Stimulated activated CD4-positive, alpha-beta T cell treated with anti-CD3 and anti-CD28 coated beads, Interleukin-1b, Interleukin-23, amount 100 ng/mL, for 24 hours (primary cell): Measurements from ENCODE around the gene LENG8.
A peak's percentile ranks its signal among the peaks of the same experiment; 100 is the strongest.
"Not testable (repeated sequence)": the region's sequence is repeated elsewhere in the genome, so short reads cannot be mapped to it uniquely, and the experiment has no call there.

ENCODE experiments used
- DNase-seq, 4 experiments: peaks; one replicate each; pipeline ENCODE4 v3.0.0-alpha.2; 2020; ENCODE audit warnings: low read depth in 4 of 4, low spot score in 1 of 4

The LENG8 gene

GRCh38 chr19:54460230-54461005 lies 11.4 kb downstream of the LENG8 start:
- no peak for DNase-seq

GRCh38 chr19:54461210-54461609 lies 12.2 kb downstream of the LENG8 start:
- no peak for DNase-seq

- DNase-seq = no peak
Measured at GRCh38 chr19:54461613-54462012, 12.6 kb downstream of the LENG8 start.

GRCh38 chr19:54462047-54462654 lies 13.2 kb downstream of the LENG8 start:
- DNase-seq = no peak

- DNase-seq = peak; percentile 26 to 49 (median 42)
Measured at GRCh38 chr19:54462655-54463530, 13.9 kb downstream of the LENG8 start.

GRCh38 chr19:54463531-54464043 lies 14.6 kb downstream of the LENG8 start, which contains the start of gene LENG9:
TSS of gene LENG9 (minus strand) at chr19:54463778. CDS start at chr19:54463526, 252 bp downstream.
- peak; percentile 91 to 98 (median 94) for DNase-seq

- peak; percentile 65 to 90 (median 73) for DNase-seq
Measured at GRCh38 chr19:54464044-54464629, 15.1 kb downstream of the LENG8 start.

- peak; percentile 52 to 80 (median 62) for DNase-seq
Measured at GRCh38 chr19:54464630-54465425, 15.8 kb downstream of the LENG8 start.

- DNase-seq = no peak
Measured at GRCh38 chr19:54465426-54466109, 16.6 kb downstream of the LENG8 start.

GRCh38 chr19:54466110-54466480 lies 17.1 kb downstream of the LENG8 start:
- DNase-seq = not testable (repeated sequence)

GRCh38 chr19:54469496-54469934 lies 20.5 kb downstream of the LENG8 start:
- no peak for DNase-seq

- DNase-seq = no peak
Measured at GRCh38 chr19:54470276-54470887, 21.4 kb downstream of the LENG8 start.

- DNase-seq = no peak
Measured at GRCh38 chr19:54470991-54471782, 22.2 kb downstream of the LENG8 start.

- no peak for DNase-seq
Measured at GRCh38 chr19:54473071-54473891, 24.3 kb downstream of the LENG8 start, which contains the start of gene CDC42EP5. TSS of gene CDC42EP5 (minus strand) at chr19:54473296. CDS start at chr19:54465547, 7,749 bp downstream.

GRCh38 chr19:54473892-54474372 lies 24.9 kb downstream of the LENG8 start:
- no peak for DNase-seq

- no peak for DNase-seq
Measured at GRCh38 chr19:54475706-54476105, 26.7 kb downstream of the LENG8 start.

GRCh38 chr19:54477650-54478049 lies 28.7 kb downstream of the LENG8 start:
- DNase-seq = no peak
